Prostate gland (tissue), 2 donors: ENCODE results near the gene NRN1L.

Experiments used
- POLR2A ChIP-seq: fragments of 450-650 bp; IDR thresholded peaks from one replicate; pipeline ENCODE4 v1.6.1; 2016; ENCODE audit warnings: antibody characterized with exemption, mild to moderate bottlenecking
- POLR2AphosphoS5 ChIP-seq: sonication (generic); formaldehyde crosslinking; IDR thresholded peaks from one replicate; pipeline ENCODE4 v1.6.1; 2017; ENCODE audit warnings: antibody characterized with exemption
- TF ChIP-seq, protein P1 (sequence below), 4 experiments: fragments of 200-600 bp in 2 of 4; fragments of 450-650 bp in 2 of 4; sonication (generic) in 2 of 4; IDR thresholded peaks; 1 replicate in 3 of 4; 2 replicates in 1 of 4; pipeline ENCODE4 v1.5.1; 2016 to 2019; ENCODE audit warnings: antibody characterized with exemption in 4 of 4, mild to moderate bottlenecking in 2 of 4, moderate library complexity in 2 of 4

DNA sequence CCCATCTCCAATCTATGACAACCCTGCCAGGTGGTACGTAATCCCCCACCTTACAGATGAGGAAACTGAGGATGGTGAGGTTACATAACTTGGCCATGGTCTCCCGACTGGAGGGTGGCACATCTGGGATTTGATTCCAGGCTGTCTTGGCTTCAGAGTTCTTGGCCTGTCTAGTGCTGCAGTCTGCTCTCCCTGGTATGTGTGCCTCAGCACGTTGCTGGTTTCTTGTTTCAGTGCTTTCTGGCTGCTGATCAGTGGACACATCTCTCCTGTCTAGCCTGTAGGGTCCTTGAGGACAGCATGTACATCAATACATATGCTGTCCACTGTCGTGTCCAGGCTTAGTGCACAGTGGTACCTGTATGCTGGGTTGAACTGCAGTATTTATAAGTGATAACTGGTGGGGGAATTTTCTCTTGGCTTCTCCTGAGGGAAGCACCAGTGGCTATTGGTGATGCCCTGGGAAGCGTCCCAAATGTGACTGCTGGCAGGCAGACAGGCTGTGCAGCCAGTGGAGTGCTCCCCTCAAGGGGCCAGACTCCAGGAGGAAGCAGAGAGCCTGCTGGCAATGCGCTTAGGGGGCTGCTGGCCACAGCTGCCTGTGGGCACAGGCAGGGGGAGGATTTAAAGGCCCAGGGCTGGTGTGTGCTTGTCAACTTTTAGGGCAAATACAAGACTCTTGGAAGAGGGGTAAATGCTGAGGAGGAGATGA lies 32.6 kb downstream of the NRN1L start:
- TF ChIP-seq, protein P1, sequence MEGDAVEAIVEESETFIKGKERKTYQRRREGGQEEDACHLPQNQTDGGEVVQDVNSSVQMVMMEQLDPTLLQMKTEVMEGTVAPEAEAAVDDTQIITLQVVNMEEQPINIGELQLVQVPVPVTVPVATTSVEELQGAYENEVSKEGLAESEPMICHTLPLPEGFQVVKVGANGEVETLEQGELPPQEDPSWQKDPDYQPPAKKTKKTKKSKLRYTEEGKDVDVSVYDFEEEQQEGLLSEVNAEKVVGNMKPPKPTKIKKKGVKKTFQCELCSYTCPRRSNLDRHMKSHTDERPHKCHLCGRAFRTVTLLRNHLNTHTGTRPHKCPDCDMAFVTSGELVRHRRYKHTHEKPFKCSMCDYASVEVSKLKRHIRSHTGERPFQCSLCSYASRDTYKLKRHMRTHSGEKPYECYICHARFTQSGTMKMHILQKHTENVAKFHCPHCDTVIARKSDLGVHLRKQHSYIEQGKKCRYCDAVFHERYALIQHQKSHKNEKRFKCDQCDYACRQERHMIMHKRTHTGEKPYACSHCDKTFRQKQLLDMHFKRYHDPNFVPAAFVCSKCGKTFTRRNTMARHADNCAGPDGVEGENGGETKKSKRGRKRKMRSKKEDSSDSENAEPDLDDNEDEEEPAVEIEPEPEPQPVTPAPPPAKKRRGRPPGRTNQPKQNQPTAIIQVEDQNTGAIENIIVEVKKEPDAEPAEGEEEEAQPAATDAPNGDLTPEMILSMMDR (IDR thresholded peaks at IDR 0.05), result no peak
- TF ChIP-seq POLR2A (no peak), POLR2AphosphoS5 (no peak)
